T-helper 9 cell (primary cell): ENCODE data around the gene NUDT8.
"Not testable (repeated sequence)": the region's sequence is repeated elsewhere in the genome, so short reads cannot be mapped to it uniquely, and the experiment has no call there.

ENCODE experiments used
- DNase-seq: peaks from one replicate; pipeline ENCODE4 v3.0.0-alpha.2; 2020

Gene NUDT8

DNA sequence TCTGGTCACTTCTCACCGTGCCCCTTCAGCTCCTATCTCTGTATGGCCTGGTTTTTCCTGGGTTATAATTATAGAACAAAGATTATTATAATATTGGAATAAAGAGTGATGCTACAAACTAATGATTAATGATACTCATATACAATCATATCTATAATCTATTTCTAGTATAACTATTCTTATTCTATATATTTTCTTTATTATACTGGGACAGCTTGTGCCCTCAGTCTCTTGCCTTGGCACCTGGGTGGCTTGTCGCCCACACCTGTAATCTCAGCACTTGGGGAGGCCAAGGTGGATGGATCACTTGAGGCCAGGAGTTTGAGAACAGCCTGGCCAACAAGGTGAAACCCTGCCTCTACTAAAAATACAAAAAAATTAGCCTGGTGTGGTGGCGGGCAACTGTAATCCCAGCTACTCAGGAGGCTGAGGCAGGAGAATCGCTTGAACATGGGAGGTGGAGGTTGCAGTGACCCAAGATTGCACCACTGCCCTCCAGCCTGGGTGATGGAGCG lies 30.0 kb upstream of the NUDT8 start:
- not testable (repeated sequence) for DNase-seq

DNA sequence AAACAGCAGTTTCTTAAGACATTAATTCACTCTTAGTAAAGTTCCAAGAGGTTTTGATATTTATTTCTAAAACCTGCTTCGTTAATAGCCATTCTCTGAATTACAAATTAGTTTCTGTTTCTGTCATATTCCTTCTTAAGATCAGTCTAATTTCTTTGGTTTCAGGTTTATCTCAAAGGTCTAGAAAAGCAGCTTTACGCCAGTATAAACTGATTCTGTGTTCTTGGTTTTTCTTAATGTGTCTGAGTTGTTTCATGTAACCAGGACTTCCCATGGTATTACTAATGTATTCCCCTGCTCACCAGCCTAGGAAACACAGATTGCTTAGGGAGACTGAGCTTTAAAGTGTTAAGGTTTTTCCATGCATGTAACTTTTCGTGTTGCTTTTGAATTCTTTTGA lies 27.6 kb upstream of the NUDT8 start:
- no peak for DNase-seq

- no peak for DNase-seq
Measured at GRCh38 chr11:67656278-67656922, 26.7 kb upstream of the NUDT8 start.

GRCh38 chr11:67654225-67654624 lies 24.5 kb upstream of the NUDT8 start:
- DNase-seq: no peak

DNA sequence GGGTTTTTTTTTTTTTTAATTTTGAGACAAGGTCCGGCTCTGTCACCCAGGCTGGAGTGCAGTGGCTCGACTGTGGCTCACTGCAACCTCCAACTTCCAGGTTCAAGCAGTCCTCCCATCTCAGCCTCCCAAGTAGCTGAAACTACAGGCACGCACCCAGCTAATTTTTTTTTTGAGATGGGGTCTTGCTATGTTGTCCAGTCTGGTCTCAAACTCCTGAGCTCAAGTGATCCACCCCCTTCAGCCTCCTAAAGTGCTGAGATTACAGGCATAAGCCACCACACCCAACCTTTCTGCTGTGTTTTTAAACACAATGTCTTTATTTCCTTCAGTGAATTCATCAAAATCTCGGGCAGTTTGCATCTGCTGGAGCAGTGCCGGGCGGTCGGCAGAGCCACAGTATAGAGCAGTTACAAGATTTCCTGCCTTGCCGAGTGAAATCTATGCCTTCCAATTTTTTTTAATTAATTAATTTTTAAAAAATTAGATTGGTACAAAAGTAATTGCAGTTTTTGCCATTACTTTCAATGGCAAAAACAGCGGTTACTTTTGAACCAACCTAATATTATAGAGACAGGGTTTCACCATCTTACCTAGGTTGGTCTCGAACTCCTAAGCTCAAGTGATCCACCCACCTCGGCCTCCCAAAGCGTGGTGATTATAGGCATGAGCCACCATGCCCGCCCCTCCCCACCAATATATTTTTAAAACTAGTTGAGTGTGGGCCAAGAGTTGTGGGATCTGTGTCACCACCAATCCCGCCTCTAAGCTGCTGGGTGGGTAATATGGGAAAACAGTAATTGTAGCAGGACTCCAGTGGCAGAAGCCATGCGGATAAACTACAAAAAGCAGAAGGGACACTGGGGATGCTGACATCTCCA lies 23.5 kb upstream of the NUDT8 start:
- no peak for DNase-seq

GRCh38 chr11:67651976-67652781 lies 22.4 kb upstream of the NUDT8 start:
- no peak for DNase-seq

DNA sequence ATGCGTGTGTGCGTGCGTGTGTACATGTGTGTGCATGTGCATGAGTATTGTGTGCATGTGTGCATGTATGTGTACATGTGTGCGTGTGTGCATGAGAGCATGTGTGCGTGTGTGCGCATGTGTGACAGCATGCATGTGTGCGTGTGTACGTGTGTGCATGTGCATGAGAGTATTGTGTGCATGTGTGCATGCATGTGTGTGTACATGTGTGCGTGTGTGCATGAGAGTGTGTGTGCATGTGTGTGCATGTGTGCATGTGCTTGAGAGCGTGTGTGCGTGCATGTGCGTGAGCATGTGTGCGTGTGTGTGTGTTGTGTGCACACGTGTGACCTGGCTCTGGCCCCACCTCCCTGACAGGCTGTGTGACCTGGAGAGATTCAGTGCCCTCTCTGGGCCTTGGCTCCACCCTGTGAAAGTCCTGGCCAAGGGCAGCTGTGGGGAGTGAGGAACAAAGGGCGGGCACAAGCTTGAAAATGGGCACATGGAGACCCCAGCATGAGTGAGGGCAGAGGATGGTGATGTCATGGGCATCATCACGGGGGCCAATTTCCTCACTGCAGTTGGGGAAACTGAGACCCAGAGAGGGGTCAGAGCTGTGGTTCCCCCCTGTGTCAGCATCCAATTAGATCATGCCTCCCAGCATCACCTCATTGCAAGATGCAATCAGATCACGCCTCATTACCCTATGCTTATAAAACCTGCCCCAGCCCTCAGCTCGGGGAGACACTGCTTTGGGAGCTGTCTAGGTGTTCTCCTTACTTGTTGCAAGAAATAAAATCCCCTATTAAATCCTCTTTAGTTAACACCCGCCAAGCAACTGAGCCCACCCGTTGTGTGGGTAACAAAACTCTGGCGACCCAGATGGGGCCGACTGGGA lies 20.1 kb upstream of the NUDT8 start:
- DNase-seq: no peak

DNA sequence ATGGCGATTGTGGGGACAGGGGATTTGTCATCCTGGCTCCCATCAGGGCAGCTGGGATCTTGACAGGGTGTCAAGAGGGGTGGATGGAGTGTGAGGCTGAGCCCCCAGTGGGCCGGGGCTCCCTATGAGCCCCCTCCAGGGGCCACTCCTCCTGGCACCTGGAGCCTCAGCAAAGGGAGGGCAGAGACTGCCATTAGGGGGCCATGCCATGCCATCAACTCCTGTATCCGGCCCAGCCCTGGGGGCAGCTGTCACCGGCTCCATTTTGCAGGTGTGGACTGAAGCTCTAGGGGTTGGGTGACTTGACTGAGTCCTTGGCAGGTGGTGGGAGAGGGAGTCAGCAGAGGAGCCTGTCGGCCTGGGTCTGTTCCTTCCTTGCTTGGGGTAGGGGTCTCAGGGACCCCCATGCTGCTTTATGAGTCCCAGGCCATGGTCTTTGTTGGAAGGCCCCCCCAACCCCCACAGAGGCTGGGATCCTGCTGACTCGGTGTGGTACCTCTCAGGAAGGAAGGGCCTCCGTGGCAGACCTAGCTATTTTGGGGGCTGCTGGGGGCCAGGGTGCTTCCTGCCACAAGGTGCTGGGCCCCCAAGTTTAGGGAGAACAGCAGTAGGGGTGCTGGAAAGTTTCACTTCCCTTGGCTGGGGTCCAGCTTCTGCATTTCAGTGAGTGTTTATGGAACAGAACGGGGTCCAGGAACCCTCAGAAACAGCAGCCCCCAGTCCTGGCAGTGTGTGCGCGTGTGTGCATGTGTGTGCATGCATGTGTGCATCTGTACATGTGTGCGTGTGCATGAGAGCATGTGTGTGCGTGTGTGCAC lies 19.3 kb upstream of the NUDT8 start:
- no peak for DNase-seq

DNA sequence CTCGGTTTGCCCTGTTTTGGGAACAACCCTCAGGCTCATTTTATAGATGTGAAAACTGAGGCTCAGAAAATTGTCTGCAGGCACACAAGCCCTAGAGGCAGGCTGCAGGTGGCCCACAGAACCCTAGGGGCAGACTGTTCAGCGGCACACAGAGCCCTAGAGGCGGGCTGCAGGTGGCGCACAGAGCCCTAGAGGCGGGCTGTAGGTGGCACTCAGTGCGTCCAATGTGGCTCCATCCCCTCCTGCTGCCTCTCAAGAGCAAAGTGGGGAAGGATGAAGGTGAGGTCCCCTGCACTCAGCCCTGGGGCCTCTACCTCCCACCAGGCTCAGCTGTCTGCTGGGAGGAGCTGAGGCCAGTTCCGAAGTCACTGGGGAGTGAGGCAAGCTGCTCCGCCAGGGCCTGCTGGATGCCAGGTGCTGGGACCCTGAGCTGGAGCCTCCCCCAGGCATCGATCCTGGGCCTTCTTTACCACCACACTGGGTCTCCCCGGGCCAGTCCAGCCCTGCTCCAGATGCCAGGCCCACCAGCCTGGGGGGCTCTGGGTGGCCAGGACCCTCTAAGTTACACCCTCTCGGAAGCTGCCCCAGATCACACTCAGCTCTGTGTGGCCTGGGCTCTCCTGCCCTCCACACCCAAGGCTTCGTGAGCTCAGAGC lies 18.5 kb upstream of the NUDT8 start:
- DNase-seq: no peak

DNA sequence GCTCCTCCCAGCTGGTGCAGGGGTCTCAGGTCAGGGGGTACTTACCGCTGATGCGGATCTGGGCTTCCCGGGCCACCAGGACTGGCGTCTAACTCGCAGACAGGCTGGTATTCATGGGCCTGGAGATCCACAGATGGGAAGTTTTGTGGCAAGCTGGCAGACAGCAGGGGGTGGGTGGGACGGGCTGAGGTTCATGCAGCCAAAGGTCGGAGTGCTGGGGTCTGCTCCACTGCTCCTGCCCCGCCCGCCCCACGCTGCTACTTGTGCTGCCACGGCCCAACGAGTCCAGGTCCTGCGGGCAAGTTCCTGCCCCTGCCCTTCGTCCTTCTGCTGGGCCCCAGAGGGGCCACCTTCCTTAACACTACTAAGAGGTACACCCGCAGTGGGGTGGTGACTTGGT lies 17.7 kb upstream of the NUDT8 start:
- no peak for DNase-seq

DNA sequence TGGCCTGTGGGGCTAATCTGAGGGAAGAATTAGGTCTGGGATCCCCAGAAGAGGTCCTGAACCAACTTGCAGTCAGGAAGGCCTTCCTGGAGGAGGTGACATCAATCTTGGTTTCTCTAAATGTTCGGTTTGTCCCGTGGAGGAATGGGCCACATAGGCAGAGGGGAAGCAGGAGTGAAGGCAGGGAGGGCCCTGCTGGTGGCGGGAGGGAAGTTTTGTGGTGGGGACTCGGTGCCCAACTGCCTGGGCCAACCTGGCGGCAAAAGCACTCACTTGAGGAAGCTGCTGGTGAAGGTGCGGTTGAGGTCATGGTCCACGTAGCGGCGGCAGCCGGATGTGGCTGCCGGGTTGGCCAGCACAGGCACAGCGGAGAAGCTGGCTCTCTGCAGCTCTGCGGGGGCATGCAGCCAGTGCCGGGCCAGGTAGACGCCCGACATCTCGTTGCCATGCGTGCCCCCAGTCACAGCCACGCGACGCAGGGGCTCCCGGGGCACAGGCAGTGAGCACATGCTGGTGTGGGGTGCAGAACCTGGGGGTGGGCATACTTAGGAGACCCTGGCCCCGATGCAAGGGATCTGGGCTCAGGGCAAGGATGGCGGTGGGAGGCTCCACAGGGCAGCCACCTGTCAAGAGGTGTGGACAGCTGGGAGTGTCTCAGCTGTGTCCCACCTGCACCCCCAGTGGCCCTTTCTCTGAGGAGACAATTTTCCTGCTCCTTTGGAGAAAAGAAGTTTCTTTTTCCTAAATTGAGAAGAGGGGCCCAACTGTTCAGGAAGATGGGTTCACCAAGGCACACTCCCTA lies 17.0 kb upstream of the NUDT8 start:
- DNase-seq: no peak

DNA sequence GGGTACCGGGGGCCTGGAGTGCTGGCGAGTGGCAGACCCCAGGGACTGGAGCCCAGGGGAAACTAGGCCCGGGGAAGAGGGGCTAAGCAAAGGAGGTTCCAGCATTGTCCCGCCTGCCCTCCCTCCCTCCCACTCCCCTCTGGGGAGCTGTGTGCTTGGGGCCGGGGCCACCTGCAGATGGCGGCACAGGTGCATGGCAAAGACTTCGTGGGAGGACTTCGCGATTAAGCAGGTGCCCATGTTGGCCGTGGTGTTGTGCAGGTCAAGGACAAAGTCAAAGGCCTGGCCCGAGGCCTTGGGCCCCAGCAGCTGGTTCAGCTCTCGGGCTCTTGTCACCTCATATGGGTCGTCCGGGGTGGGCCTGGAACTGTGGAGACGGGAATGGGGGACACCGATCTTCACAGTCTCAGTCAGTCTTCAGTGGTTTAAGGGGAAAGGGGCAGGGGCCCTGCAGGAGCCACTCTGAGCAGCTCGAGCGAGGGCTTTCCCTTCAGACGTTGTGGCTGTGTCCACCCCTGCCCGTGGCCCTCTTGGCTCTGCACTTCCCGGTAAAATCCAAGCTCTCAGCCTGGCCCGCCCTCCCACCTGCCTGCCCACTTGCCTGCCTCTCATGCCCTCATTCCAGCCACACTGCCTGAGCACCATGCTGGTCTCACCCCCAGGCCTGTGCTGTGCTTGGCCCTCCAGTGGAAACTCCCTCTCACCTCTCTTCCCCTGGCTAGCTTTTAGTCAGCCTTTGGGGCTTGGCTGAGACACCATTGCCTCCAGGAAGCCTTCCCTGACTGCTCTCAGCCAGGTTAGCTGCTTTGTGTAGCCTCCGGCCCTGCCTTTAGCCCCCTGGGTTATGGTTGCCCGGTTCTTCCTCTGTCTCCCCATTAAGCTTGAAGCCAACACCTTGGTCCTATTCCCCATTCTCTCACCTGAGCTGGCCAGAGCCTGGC lies 16.1 kb upstream of the NUDT8 start:
- no peak for DNase-seq

GRCh38 chr11:67644472-67645418 lies 15.0 kb upstream of the NUDT8 start:
- no peak for DNase-seq

- DNase-seq: no peak
Measured at GRCh38 chr11:67644042-67644441, 14.3 kb upstream of the NUDT8 start.

DNA sequence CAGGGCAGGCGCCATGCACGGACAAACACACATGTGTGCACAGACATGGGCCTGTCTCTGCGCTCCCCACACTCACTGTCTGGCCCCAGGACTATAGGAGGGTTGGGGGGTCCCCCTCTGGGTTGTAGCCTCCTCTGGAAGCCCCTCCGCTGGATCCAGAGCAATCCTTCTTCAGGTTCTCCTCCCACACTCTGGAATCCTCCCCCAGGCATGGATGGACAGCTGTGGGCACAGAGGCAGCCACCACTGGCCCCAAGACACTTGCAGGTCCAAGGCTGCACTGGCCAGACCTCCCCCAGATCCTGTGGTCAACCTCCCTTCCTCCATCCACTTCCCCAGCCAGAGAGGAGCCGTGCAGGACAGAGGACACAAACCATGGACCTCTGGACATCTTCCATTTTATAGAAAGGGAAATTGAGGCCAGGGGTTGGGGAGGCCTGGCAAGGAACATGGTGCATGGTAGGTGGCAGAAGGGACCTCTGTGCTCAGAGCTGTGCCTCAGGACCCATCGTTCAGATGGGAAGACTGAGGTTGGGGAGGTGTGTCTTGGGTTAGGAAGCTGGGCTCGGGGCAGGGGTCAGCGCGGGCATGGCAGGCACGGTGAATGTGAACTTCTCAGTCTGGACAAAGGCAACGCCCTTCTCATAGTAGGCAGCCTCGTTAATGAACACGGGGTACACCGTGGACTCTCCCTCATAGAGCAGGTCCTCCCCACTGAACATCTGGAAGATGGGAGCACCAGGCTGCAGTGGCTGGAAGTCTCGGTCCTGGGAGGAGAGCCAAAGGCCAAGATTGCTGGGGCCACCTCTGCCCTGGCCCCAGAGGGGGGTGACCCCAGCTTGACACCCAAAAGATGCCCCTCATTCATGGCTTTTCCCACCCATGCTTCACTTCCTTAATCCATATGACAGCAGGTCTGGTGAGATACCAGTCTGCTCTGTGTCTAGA lies 12.7 kb upstream of the NUDT8 start:
- no peak for DNase-seq
